HG02885 (cell line): ENCODE data around the gene BICRA.
"Not testable (repeated sequence)": the region's sequence is repeated elsewhere in the genome, so short reads cannot be mapped to it uniquely, and the experiment has no call there.

Experiments used
- ATAC-seq: cut with Tn5 transposase; IDR thresholded peaks from one replicate; pipeline ENCODE4 v1.9.1; 2021; ENCODE audit warnings: mild to moderate bottlenecking; ENCODE audit not compliant: unreplicated experiment, poor library complexity

Gene BICRA

GRCh38 chr19:47608969-47609905 is at the start of gene BICRA:
BICRA (plus strand) TSS chr19:47609134; CDS start chr19:47673575, 64,441 bp downstream.
- ATAC-seq = peak; percentile 44

GRCh38 chr19:47560999-47561398 is 47.9 kb upstream of the BICRA start:
- ATAC-seq = no peak

- ATAC-seq = no peak
These were observed 47.4 kb upstream of the BICRA start for GRCh38 chr19:47561440-47562057.

- ATAC-seq = no peak
These were observed 44.9 kb upstream of the BICRA start for GRCh38 chr19:47564081-47564480.

GRCh38 chr19:47569331-47569730 is 39.6 kb upstream of the BICRA start:
- no peak for ATAC-seq

GRCh38 chr19:47572635-47573034 is 36.3 kb upstream of the BICRA start:
- ATAC-seq = no peak

GRCh38 chr19:47573071-47574026 is 35.6 kb upstream of the BICRA start, which contains the start of gene ZNF541:
ZNF541 (minus strand) TSS chr19:47573148; CDS start chr19:47555856, 17,292 bp downstream.
- ATAC-seq = no peak

GRCh38 chr19:47580397-47580796 is 28.5 kb upstream of the BICRA start:
- ATAC-seq = no peak

- ATAC-seq = no peak
These were observed 27.2 kb upstream of the BICRA start for GRCh38 chr19:47581605-47582319.

- no peak for ATAC-seq
These were observed 26.5 kb upstream of the BICRA start for GRCh38 chr19:47582320-47582909.

GRCh38 chr19:47583161-47583560 is 25.8 kb upstream of the BICRA start:
- ATAC-seq = not testable (repeated sequence)

GRCh38 chr19:47587295-47587694 is 21.6 kb upstream of the BICRA start:
- no peak for ATAC-seq

- no peak for ATAC-seq
These were observed 19.1 kb upstream of the BICRA start for GRCh38 chr19:47589824-47590223.

- ATAC-seq = no peak
These were observed 15.1 kb upstream of the BICRA start for GRCh38 chr19:47593860-47594259.

GRCh38 chr19:47595944-47596343 is 13.0 kb upstream of the BICRA start:
- no peak for ATAC-seq

GRCh38 chr19:47598407-47599349 is 10.3 kb upstream of the BICRA start:
- no peak for ATAC-seq

- not testable (repeated sequence) for ATAC-seq
These were observed 9.2 kb upstream of the BICRA start for GRCh38 chr19:47599671-47600245.
